GM18867 (cell line): ENCODE data around the gene ZNF800.
"Not testable (repeated sequence)": the region's sequence is repeated elsewhere in the genome, so short reads cannot be mapped to it uniquely, and the experiment has no call there.

Experiments used
- ATAC-seq: cut with Tn5 transposase; IDR thresholded peaks from one replicate; pipeline ENCODE4 v1.9.1; 2021; ENCODE audit warnings: mild to moderate bottlenecking, moderate library complexity; ENCODE audit not compliant: unreplicated experiment

ZNF800 gene

GRCh38 chr7:127392566-127393367 is at the start of gene ZNF800:
Gene ZNF800 (minus strand): TSS chr7:127392708. CDS start chr7:127391557, 1,151 bp downstream.
- peak; percentile 78 for ATAC-seq

GRCh38 chr7:127440206-127440605 is 47.7 kb upstream of the ZNF800 start:
- ATAC-seq = no peak

GRCh38 chr7:127438836-127439235 is 46.3 kb upstream of the ZNF800 start:
- no peak for ATAC-seq

- ATAC-seq = no peak
These were observed 45.3 kb upstream of the ZNF800 start for GRCh38 chr7:127437837-127438236.

- ATAC-seq = no peak
These were observed 44.7 kb upstream of the ZNF800 start for GRCh38 chr7:127437241-127437640.

GRCh38 chr7:127429281-127429680 is 36.8 kb upstream of the ZNF800 start:
- ATAC-seq = not testable (repeated sequence)

GRCh38 chr7:127419196-127419595 is 26.7 kb upstream of the ZNF800 start:
- no peak for ATAC-seq

GRCh38 chr7:127418459-127418858 is 26.0 kb upstream of the ZNF800 start:
- ATAC-seq = no peak

GRCh38 chr7:127417346-127417745 is 24.8 kb upstream of the ZNF800 start:
- peak; percentile 88 for ATAC-seq

GRCh38 chr7:127415060-127415742 is 22.7 kb upstream of the ZNF800 start:
- no peak for ATAC-seq

GRCh38 chr7:127413962-127414361 is 21.5 kb upstream of the ZNF800 start:
- ATAC-seq = peak; percentile 59

GRCh38 chr7:127413326-127413725 is 20.8 kb upstream of the ZNF800 start:
- no peak for ATAC-seq

GRCh38 chr7:127411176-127411575 is 18.7 kb upstream of the ZNF800 start:
- no peak for ATAC-seq

GRCh38 chr7:127409629-127410028 is 17.1 kb upstream of the ZNF800 start:
- ATAC-seq = no peak

- ATAC-seq = peak; percentile 95
These were observed 12.0 kb upstream of the ZNF800 start for GRCh38 chr7:127404286-127405072.

GRCh38 chr7:127396184-127396583 is 3.7 kb upstream of the ZNF800 start:
- ATAC-seq = peak; percentile 46

- ATAC-seq = not testable (repeated sequence)
These were observed 2.6 kb upstream of the ZNF800 start for GRCh38 chr7:127395104-127395503.

- no peak for ATAC-seq
These were observed 1.0 kb upstream of the ZNF800 start for GRCh38 chr7:127393368-127394058.

- ATAC-seq = peak; percentile 49
These were observed 334 bp downstream of the ZNF800 start for GRCh38 chr7:127392182-127392565.

- ATAC-seq = peak; percentile 45
These were observed 822 bp downstream of the ZNF800 start for GRCh38 chr7:127391591-127392181.
